GM19463 (cell line): Measurements from ENCODE around the gene PDLIM5.

Experiments
- ATAC-seq: cut with Tn5 transposase; IDR thresholded peaks from one replicate; pipeline ENCODE4 v1.9.1; 2021; ENCODE audit warnings: mild to moderate bottlenecking, moderate library complexity; ENCODE audit not compliant: unreplicated experiment

PDLIM5 gene

GRCh38 chr4:94678896-94679295 lies 227.2 kb downstream of the PDLIM5 start:
- no peak for ATAC-seq

- ATAC-seq: no peak
These were observed 228.6 kb downstream of the PDLIM5 start for GRCh38 chr4:94680176-94680862.

- no peak for ATAC-seq
These were observed 234.3 kb downstream of the PDLIM5 start for GRCh38 chr4:94686086-94686485.

GRCh38 chr4:94689155-94689860 lies 237.6 kb downstream of the PDLIM5 start:
- ATAC-seq: no peak

GRCh38 chr4:94690851-94691254 lies 239.1 kb downstream of the PDLIM5 start:
- ATAC-seq: no peak

- no peak for ATAC-seq
These were observed 239.8 kb downstream of the PDLIM5 start for GRCh38 chr4:94691552-94691951.

- ATAC-seq: no peak
These were observed 243.6 kb downstream of the PDLIM5 start for GRCh38 chr4:94695384-94695783.

GRCh38 chr4:94698187-94698586 lies 246.4 kb downstream of the PDLIM5 start:
- ATAC-seq: no peak

- ATAC-seq: no peak
These were observed 248.6 kb downstream of the PDLIM5 start for GRCh38 chr4:94700298-94700697.

- no peak for ATAC-seq
These were observed 250.0 kb downstream of the PDLIM5 start for GRCh38 chr4:94701631-94702300.

GRCh38 chr4:94711635-94712034 lies 259.9 kb downstream of the PDLIM5 start:
- no peak for ATAC-seq

- no peak for ATAC-seq
These were observed 262.8 kb downstream of the PDLIM5 start for GRCh38 chr4:94714365-94715160.

- ATAC-seq: no peak
These were observed 264.0 kb downstream of the PDLIM5 start for GRCh38 chr4:94715726-94716125.
